ENCODE results near the gene PRSS2.
"Not testable (repeated sequence)": the region's sequence is repeated elsewhere in the genome, so short reads cannot be mapped to it uniquely, and the experiment has no call there.

Gene PRSS2

GRCh38 chr7:142759433-142759832, 11.3 kb upstream of the PRSS2 start:
- no peak for DNase-seq (ENCODE audit: low read depth, low spot score)

GRCh38 chr7:142760071-142760642, 10.6 kb upstream of the PRSS2 start:
- no peak for DNase-seq (ENCODE audit: low read depth, low spot score)

GRCh38 chr7:142761606-142762005, 9.2 kb upstream of the PRSS2 start:
- not testable (repeated sequence) for DNase-seq (ENCODE audit: low read depth, low spot score)

GRCh38 chr7:142762104-142762503, 8.7 kb upstream of the PRSS2 start:
- DNase-seq (ENCODE audit: low read depth, low spot score): no peak

GRCh38 chr7:142767451-142767850, 3.3 kb upstream of the PRSS2 start:
- no peak for DNase-seq (ENCODE audit: low read depth, low spot score)

GRCh38 chr7:142767861-142768260, 2.9 kb upstream of the PRSS2 start:
- no peak for DNase-seq (ENCODE audit: low read depth, low spot score)

GRCh38 chr7:142768885-142769284, 1.9 kb upstream of the PRSS2 start:
- DNase-seq (ENCODE audit: low read depth, low spot score): not testable (repeated sequence)

GRCh38 chr7:142771353-142771723, 568 bp downstream of the PRSS2 start:
- no peak for DNase-seq (ENCODE audit: low read depth, low spot score)

- no peak for DNase-seq (ENCODE audit: low read depth, low spot score)
These were observed 1.3 kb downstream of the PRSS2 start for GRCh38 chr7:142772051-142772450.

- no peak for DNase-seq (ENCODE audit: low read depth, low spot score)
These were observed 1.9 kb downstream of the PRSS2 start for GRCh38 chr7:142772673-142773072.

GRCh38 chr7:142773230-142773629, 2.5 kb downstream of the PRSS2 start:
- no peak for DNase-seq (ENCODE audit: low read depth, low spot score)

- no peak for DNase-seq (ENCODE audit: low read depth, low spot score)
These were observed 3.4 kb downstream of the PRSS2 start for GRCh38 chr7:142773937-142774744.

GRCh38 chr7:142774826-142775225, 4.1 kb downstream of the PRSS2 start:
- DNase-seq (ENCODE audit: low read depth, low spot score): no peak

- DNase-seq (ENCODE audit: low read depth, low spot score): not testable (repeated sequence)
These were observed 4.8 kb downstream of the PRSS2 start for GRCh38 chr7:142775351-142776115.

GRCh38 chr7:142776206-142776844, 5.6 kb downstream of the PRSS2 start:
- DNase-seq (ENCODE audit: low read depth, low spot score): no peak

GRCh38 chr7:142776845-142777225, 6.1 kb downstream of the PRSS2 start:
- not testable (repeated sequence) for DNase-seq (ENCODE audit: low read depth, low spot score)

GRCh38 chr7:142777318-142777717, 6.5 kb downstream of the PRSS2 start:
- DNase-seq (ENCODE audit: low read depth, low spot score): no peak

- DNase-seq (ENCODE audit: low read depth, low spot score): peak; percentile 51
These were observed 12.4 kb downstream of the PRSS2 start for GRCh38 chr7:142782922-142783900.

- no peak for DNase-seq (ENCODE audit: low read depth, low spot score)
These were observed 13.3 kb downstream of the PRSS2 start for GRCh38 chr7:142784096-142784495.

- DNase-seq (ENCODE audit: low read depth, low spot score): no peak
These were observed 13.9 kb downstream of the PRSS2 start for GRCh38 chr7:142784716-142785115.

- DNase-seq (ENCODE audit: low read depth, low spot score): peak; percentile 60
These were observed 15.1 kb downstream of the PRSS2 start for GRCh38 chr7:142785841-142786250.
